Endothelial cell of umbilical vein (primary cell): ENCODE results near the gene SPSB1.

ENCODE experiments used
- CTCF ChIP-seq, 2 donors: IDR thresholded peaks; 1 replicate in 1 of 2; 2 replicates in 1 of 2; pipeline ENCODE4 v1.5.1; 2011; ENCODE audit warnings: low read length in 2 of 2, mild to moderate bottlenecking in 2 of 2, moderate library complexity in 2 of 2, control low read depth in 1 of 2, inconsistent platforms in 1 of 2, low read depth in 1 of 2; ENCODE audit not compliant: insufficient read depth in 1 of 2; ENCODE audit errors: extremely low read depth in 1 of 2
- MYC ChIP-seq: IDR thresholded peaks from one replicate; pipeline ENCODE4 v1.6.1; 2011; ENCODE audit warnings: mild to moderate bottlenecking, low read depth, low read length
- POLR2A ChIP-seq: IDR thresholded peaks from 2 replicates; pipeline ENCODE4 v1.6.1; 2012; ENCODE audit warnings: low read depth, mild to moderate bottlenecking, control low read depth, low read length
- POLR2AphosphoS5 ChIP-seq: IDR thresholded peaks from 2 replicates; pipeline ENCODE4 v1.6.1; 2012; ENCODE audit warnings: low read depth, mild to moderate bottlenecking, control low read depth, low read length, moderate library complexity; ENCODE audit not compliant: insufficient read depth

GRCh38 chr1:9417695-9418094 is 125.0 kb downstream of the SPSB1 start:
- TF ChIP-seq CTCF (IDR thresholded peaks at IDR 0.05; ENCODE audit: extremely low read depth in 1 of 2, insufficient read depth in 1 of 2, low read depth in 1 of 2, low read length in 2 of 2) (no peak), POLR2AphosphoS5 (no peak), MYC (no peak), POLR2A (no peak)
